ENCODE measurements around the gene ANTXR2. TPM values are rescaled to one million over a fixed set of nuclear protein-coding genes. Genes with fewer than 3 reads are reported as not detected.

ANTXR2 gene
- total and polyA plus RNA-seq, 4 experiments from 2014 or later, result 88.1 to 91.6 (median 90.7) TPM

DNA sequence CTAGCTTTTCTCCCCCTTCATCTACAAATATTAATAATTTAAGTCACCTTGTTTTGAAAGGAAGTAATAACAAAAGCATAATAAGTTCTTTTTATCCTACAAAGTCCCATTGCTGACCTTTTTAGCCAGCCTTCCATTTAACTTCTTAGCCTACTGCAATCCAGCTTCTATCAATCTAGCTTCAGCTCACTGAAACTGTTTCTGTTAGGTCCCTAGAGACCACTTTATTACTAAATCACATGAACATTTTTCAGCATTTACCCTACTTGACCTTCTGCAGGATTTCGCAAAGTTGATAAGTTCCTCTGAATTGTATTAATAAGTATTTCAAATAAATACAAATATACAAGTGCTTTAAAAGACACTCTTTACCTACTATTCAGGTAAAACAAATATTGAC is 186.5 kb downstream of the ANTXR2 start:
- H3K36me3 Mint-ChIP-seq, result no peaks in the 10 kb centered on the region

DNA sequence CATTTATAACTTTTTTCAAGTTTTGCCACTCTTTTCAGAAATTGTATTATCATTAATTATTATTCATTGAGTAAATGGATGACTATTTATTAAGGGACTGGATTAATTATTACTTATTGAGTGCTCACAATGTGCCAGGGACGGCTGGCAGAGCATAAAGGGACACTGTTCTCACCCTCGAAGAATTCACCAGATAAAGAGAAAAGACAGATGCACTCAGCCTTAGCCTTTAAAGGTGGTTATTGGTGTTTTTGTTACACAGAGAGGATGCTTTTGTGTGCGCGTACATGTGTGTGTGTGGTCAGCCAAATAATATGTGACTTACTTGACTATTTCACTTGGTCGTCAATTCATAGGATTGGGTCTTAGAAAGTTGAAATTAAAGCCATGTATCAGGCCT is 187.0 kb downstream of the ANTXR2 start:
- no peak overlapping the region for H3K27ac Mint-ChIP-seq
- no peaks in the 10 kb centered on the region for H3K27me3 Mint-ChIP-seq
- H3K9me3 ChIP-seq (ENCODE audit: control insufficient read depth in 1 of 2, low read length in 2 of 2), result no peaks in the 10 kb centered on the region
- no peak for DNase-seq
- no peaks in the 10 kb centered on the region for H3K4me1 ChIP-seq (ENCODE audit: insufficient read depth, low read length)
- H3K36me3 ChIP-seq (ENCODE audit: insufficient read depth, low read length), result no peaks in the 10 kb centered on the region
- H3K4me3 ChIP-seq (ENCODE audit: low read length in 2 of 2), result no peak overlapping the region
- no peak overlapping the region for H3K27ac ChIP-seq (ENCODE audit: low read depth, low read length)
- peaks cover 4% of the 10 kb centered on the region for H3K27me3 ChIP-seq (ENCODE audit: insufficient read depth, low read length)
- H3K4me1 Mint-ChIP-seq, result no peaks in the 10 kb centered on the region
- intact Hi-C loops (cut with micrococcal nuclease), result no loop called here
- ChIA-PET POLR2A (ENCODE audit: partially characterized antibody) (no interaction called here), CTCF (ENCODE audit: partially characterized antibody) (no interaction called here)
- no peaks in the 10 kb centered on the region for H3K36me3 Mint-ChIP-seq
- H3K9me3 Mint-ChIP-seq, result peaks cover 0 to 9% (median 0%) of the 10 kb centered on the region in 8 donors
- no peak overlapping the region for H3K4me3 Mint-ChIP-seq

More for the DNA sequence above, 186.5 kb downstream of the ANTXR2 start:
- Histone ChIP-seq H3K4me1 (ENCODE audit: insufficient read depth, low read length) (no peaks in the 10 kb centered on the region), H3K27ac (ENCODE audit: low read depth, low read length) (no peak overlapping the region), H3K9me3 (ENCODE audit: control insufficient read depth in 1 of 2, low read length in 2 of 2) (no peaks in the 10 kb centered on the region), H3K27me3 (ENCODE audit: insufficient read depth, low read length) (peaks cover 4% of the 10 kb centered on the region), H3K4me3 (ENCODE audit: low read length in 2 of 2) (no peak overlapping the region), H3K36me3 (ENCODE audit: insufficient read depth, low read length) (no peaks in the 10 kb centered on the region)
- DNase-seq, result no peak
- H3K27ac Mint-ChIP-seq, result no peak overlapping the region
- ChIA-PET POLR2A (ENCODE audit: partially characterized antibody) (no interaction called here), CTCF (ENCODE audit: partially characterized antibody) (no interaction called here)
- intact Hi-C loops (cut with micrococcal nuclease), result no loop called here
- no peaks in the 10 kb centered on the region for H3K4me1 Mint-ChIP-seq
- H3K4me3 Mint-ChIP-seq, result no peak overlapping the region
- H3K9me3 Mint-ChIP-seq, result peaks cover 0 to 9% (median 0%) of the 10 kb centered on the region in 8 donors
- no peaks in the 10 kb centered on the region for H3K27me3 Mint-ChIP-seq

DNA sequence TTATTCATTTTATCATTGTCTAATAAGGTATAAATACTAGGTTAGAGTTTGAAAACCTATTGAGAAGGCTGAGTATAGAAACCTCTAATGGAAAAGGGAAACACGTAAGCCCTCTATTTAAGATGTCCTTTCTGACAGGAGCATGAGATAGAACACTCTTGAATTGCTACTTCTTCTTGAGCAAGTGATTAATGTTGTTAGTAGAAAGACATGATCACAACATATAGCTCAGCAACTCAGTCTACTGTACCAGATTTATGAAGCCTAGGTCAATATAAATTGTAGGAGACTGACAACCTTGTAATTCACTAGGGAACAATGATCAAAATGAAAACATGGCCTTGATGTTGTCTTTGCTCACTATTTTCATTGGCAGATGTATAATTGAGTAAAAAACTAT is 189.7 kb downstream of the ANTXR2 start:
- H3K27me3 Mint-ChIP-seq, result no peaks in the 10 kb centered on the region
- no peak overlapping the region for H3K27ac Mint-ChIP-seq
- H3K4me3 Mint-ChIP-seq, result no peak overlapping the region
- no peaks in the 10 kb centered on the region for H3K9me3 ChIP-seq (ENCODE audit: control insufficient read depth in 1 of 2, low read length in 2 of 2)
- CTCF ChIA-PET (ENCODE audit: partially characterized antibody), result no interaction called here
- H3K9me3 Mint-ChIP-seq, result peaks cover 0 to 3% (median 2%) of the 10 kb centered on the region in 8 donors
- no peaks in the 10 kb centered on the region for H3K4me1 ChIP-seq (ENCODE audit: insufficient read depth, low read length)
- H3K4me1 Mint-ChIP-seq, result no peaks in the 10 kb centered on the region
- intact Hi-C loops (cut with micrococcal nuclease), result no loop called here
- H3K36me3 ChIP-seq (ENCODE audit: insufficient read depth, low read length), result no peaks in the 10 kb centered on the region
- no peak for DNase-seq
- H3K4me3 ChIP-seq (ENCODE audit: low read length in 2 of 2), result no peak overlapping the region
- H3K36me3 Mint-ChIP-seq, result no peaks in the 10 kb centered on the region
- POLR2A ChIA-PET (ENCODE audit: partially characterized antibody), result no interaction called here
- H3K27me3 ChIP-seq (ENCODE audit: insufficient read depth, low read length), result peaks cover 4% of the 10 kb centered on the region
- H3K27ac ChIP-seq (ENCODE audit: low read depth, low read length), result no peak overlapping the region

DNA sequence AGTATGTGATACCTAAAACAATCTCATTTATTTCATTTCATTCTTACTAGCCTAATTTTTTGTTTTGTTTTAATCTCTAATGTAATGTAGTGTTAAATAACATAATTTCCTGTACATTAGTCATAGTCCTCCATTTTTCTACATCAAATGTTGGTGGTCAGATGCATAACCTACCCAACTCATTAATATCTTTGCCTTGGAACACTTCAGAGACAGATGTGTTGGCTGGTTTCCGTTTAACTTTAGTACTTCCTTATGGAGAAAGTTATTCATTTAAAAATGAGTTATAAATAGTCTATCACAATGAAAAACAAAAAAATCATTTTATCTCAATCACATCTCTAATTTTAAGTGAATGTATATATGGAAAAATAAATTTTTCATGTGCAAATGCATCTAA is 190.2 kb downstream of the ANTXR2 start:
- H3K4me3 Mint-ChIP-seq, result no peak overlapping the region
- H3K4me3 ChIP-seq (ENCODE audit: low read length in 2 of 2), result no peak overlapping the region
- peaks cover 0 to under 1% of the 10 kb centered on the region in 2 donors for H3K27me3 Mint-ChIP-seq
- no peak overlapping the region for H3K27ac Mint-ChIP-seq
- POLR2A ChIA-PET (ENCODE audit: partially characterized antibody), result no interaction called here
- H3K9me3 ChIP-seq (ENCODE audit: control insufficient read depth in 1 of 2, low read length in 2 of 2), result no peaks in the 10 kb centered on the region
- H3K27ac ChIP-seq (ENCODE audit: low read depth, low read length), result no peak overlapping the region
- no peaks in the 10 kb centered on the region for H3K36me3 ChIP-seq (ENCODE audit: insufficient read depth, low read length)
- no peaks in the 10 kb centered on the region for H3K4me1 ChIP-seq (ENCODE audit: insufficient read depth, low read length)
- intact Hi-C loops (cut with micrococcal nuclease), result no loop called here
- peaks cover 0 to 7% (median 5%) of the 10 kb centered on the region in 8 donors for H3K9me3 Mint-ChIP-seq
- CTCF ChIA-PET (ENCODE audit: partially characterized antibody), result no interaction called here
- peaks cover 4% of the 10 kb centered on the region for H3K27me3 ChIP-seq (ENCODE audit: insufficient read depth, low read length)
- no peaks in the 10 kb centered on the region for H3K4me1 Mint-ChIP-seq
- no peak for DNase-seq
- no peaks in the 10 kb centered on the region for H3K36me3 Mint-ChIP-seq

DNA sequence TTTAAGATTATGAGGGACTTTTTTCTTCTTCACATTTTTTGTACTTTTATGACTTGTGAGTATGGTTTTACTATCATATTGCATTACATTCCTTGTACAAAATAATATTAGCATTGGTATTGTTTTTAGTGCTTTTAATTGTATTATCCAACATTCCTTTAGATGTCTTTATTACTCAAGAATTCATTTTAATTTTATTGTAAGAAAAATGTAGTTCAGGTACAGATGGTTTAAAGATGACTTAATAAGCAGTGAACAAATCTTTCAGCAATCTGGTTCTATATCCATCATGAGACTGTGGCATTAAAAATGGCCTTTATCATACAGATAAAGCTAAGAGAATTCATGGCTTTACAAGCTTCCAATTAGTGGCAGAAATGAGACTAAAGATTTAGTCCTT is 191.6 kb downstream of the ANTXR2 start:
- H3K27ac Mint-ChIP-seq, result no peak overlapping the region
- no peak for DNase-seq
- no peaks in the 10 kb centered on the region for H3K4me1 Mint-ChIP-seq
- Histone ChIP-seq H3K4me1 (ENCODE audit: insufficient read depth, low read length) (no peaks in the 10 kb centered on the region), H3K9me3 (ENCODE audit: control insufficient read depth in 1 of 2, low read length in 2 of 2) (no peaks in the 10 kb centered on the region), H3K27ac (ENCODE audit: low read depth, low read length) (no peak overlapping the region), H3K27me3 (ENCODE audit: insufficient read depth, low read length) (peaks cover 4% of the 10 kb centered on the region), H3K4me3 (ENCODE audit: low read length in 2 of 2) (no peak overlapping the region), H3K36me3 (ENCODE audit: insufficient read depth, low read length) (no peaks in the 10 kb centered on the region)
- intact Hi-C loops (cut with micrococcal nuclease), result no loop called here
- no peak overlapping the region for H3K4me3 Mint-ChIP-seq
- peaks cover 0 to 2% of the 10 kb centered on the region in 2 donors for H3K27me3 Mint-ChIP-seq
- ChIA-PET POLR2A (ENCODE audit: partially characterized antibody) (no interaction called here), CTCF (ENCODE audit: partially characterized antibody) (interaction anchor here (1.2 kb wide), 1 partner anchor 10 kb away, joined by 5 read pairs; no protein-coding TSS in a partner anchor)
- peaks cover 0 to 11% (median 5%) of the 10 kb centered on the region in 8 donors for H3K9me3 Mint-ChIP-seq
- H3K36me3 Mint-ChIP-seq, result no peaks in the 10 kb centered on the region

DNA sequence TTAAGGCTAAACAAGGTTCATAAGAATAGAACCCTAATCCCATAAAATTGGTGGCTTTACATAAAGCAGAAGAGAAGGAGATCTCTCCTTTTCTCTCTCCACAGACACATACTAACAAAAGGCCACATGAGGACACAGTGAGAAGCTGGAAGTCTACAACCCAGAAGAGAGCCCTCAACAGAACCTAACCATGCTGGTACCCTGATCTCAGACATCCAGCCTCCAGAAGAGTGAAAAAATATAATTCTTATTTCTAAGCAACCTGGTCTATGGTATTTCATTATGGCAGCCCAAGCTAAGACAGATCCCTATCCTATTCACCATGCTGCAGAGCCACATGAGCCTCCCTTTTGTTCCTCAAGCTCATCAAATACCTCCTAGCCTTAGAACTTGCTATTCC is 195.5 kb downstream of the ANTXR2 start:
- ChIA-PET CTCF (ENCODE audit: partially characterized antibody) (no interaction called here), POLR2A (ENCODE audit: partially characterized antibody) (no interaction called here)
- H3K9me3 ChIP-seq (ENCODE audit: control insufficient read depth in 1 of 2, low read length in 2 of 2), result no peaks in the 10 kb centered on the region
- intact Hi-C loops (cut with micrococcal nuclease), result no loop called here
- no peak overlapping the region for H3K4me3 ChIP-seq (ENCODE audit: low read length in 2 of 2)
- H3K36me3 ChIP-seq (ENCODE audit: insufficient read depth, low read length), result no peaks in the 10 kb centered on the region
- H3K4me1 ChIP-seq (ENCODE audit: insufficient read depth, low read length), result no peaks in the 10 kb centered on the region
- no peaks in the 10 kb centered on the region for H3K36me3 Mint-ChIP-seq
- no peak overlapping the region for H3K27ac ChIP-seq (ENCODE audit: low read depth, low read length)
- no peak for DNase-seq
- no peaks in the 10 kb centered on the region for H3K27me3 ChIP-seq (ENCODE audit: insufficient read depth, low read length)
- H3K4me3 Mint-ChIP-seq, result no peak overlapping the region
- peaks cover 0 to 11% (median 5%) of the 10 kb centered on the region in 8 donors for H3K9me3 Mint-ChIP-seq
- peak overlapping the region in 1 of 7 donors; percentile 32 for H3K27ac Mint-ChIP-seq
- H3K27me3 Mint-ChIP-seq, result peaks cover 0 to 2% of the 10 kb centered on the region in 2 donors
- H3K4me1 Mint-ChIP-seq, result no peaks in the 10 kb centered on the region

DNA sequence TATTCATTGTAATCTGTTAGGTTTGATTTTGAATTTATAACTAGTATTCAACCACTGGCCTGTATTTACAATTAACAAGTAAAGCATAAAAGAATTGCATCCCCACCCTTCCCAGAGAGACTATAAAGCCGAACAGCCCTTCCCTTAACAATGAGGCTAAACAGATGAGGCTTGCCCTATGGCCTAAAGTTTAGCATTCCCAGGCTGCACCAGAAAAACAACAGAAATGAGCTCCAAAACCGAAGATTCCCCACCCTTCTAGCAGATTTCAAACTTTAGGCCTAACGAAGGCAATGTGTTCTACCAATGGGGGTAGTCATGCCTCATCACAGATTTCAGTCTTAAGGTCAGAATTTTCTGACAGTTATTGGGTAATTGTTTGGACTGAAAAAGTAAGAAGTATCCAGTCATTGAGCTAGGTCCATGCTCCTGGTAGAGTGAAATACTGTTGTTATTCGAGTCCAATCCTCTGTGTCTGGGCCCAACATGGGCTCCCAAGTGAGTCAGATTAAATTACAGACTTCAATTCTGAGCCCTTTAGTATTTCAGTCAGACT is 197.6 kb downstream of the ANTXR2 start:
- H3K36me3 ChIP-seq (ENCODE audit: insufficient read depth, low read length), result no peaks in the 10 kb centered on the region
- H3K4me3 ChIP-seq (ENCODE audit: low read length in 2 of 2), result no peak overlapping the region
- H3K4me1 ChIP-seq (ENCODE audit: insufficient read depth, low read length), result no peaks in the 10 kb centered on the region
- no peaks in the 10 kb centered on the region for H3K4me1 Mint-ChIP-seq
- ChIA-PET CTCF (ENCODE audit: partially characterized antibody) (no interaction called here), POLR2A (ENCODE audit: partially characterized antibody) (no interaction called here)
- intact Hi-C loops (cut with micrococcal nuclease), result no loop called here
- peaks cover 0 to 2% of the 10 kb centered on the region in 2 donors for H3K27me3 Mint-ChIP-seq
- H3K27me3 ChIP-seq (ENCODE audit: insufficient read depth, low read length), result no peaks in the 10 kb centered on the region
- DNase-seq, result no peak
- H3K9me3 Mint-ChIP-seq, result peaks cover 0 to 11% (median 5%) of the 10 kb centered on the region in 8 donors
- no peaks in the 10 kb centered on the region for H3K9me3 ChIP-seq (ENCODE audit: control insufficient read depth in 1 of 2, low read length in 2 of 2)
- H3K27ac Mint-ChIP-seq, result no peak overlapping the region
- no peak overlapping the region for H3K27ac ChIP-seq (ENCODE audit: low read depth, low read length)
- H3K36me3 Mint-ChIP-seq, result no peaks in the 10 kb centered on the region
- no peak overlapping the region for H3K4me3 Mint-ChIP-seq

DNA sequence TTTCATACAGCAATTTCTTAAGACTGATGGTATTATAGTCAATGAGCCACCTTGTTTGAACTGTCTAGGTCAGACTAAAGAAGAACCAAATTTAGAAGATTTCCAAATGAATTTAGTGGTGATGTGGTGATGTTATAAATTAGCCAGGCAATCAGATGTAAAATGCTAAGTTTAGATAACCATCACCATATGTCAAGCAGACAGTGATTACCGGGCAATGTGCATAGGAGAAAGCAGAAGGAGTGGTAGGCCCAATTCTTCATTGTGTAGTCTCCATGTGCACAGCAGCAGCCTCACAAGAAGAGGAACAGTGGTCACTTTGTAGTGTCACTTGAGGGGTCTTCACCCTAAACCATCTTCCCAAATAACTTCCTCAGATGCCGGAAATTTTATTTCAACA is 198.8 kb downstream of the ANTXR2 start:
- intact Hi-C loops (cut with micrococcal nuclease), result no loop called here
- Histone ChIP-seq H3K9me3 (ENCODE audit: control insufficient read depth in 1 of 2, low read length in 2 of 2) (no peaks in the 10 kb centered on the region), H3K27ac (ENCODE audit: low read depth, low read length) (no peak overlapping the region), H3K27me3 (ENCODE audit: insufficient read depth, low read length) (no peaks in the 10 kb centered on the region), H3K4me3 (ENCODE audit: low read length in 2 of 2) (no peak overlapping the region), H3K4me1 (ENCODE audit: insufficient read depth, low read length) (no peaks in the 10 kb centered on the region), H3K36me3 (ENCODE audit: insufficient read depth, low read length) (no peaks in the 10 kb centered on the region)
- H3K27me3 Mint-ChIP-seq, result peaks cover 1 to 6% of the 10 kb centered on the region in 2 donors
- H3K4me1 Mint-ChIP-seq, result no peaks in the 10 kb centered on the region
- no peak for DNase-seq
- no peaks in the 10 kb centered on the region for H3K36me3 Mint-ChIP-seq
- ChIA-PET POLR2A (ENCODE audit: partially characterized antibody) (no interaction called here), CTCF (ENCODE audit: partially characterized antibody) (no interaction called here)
- H3K9me3 Mint-ChIP-seq, result peaks cover 0 to 11% (median 5%) of the 10 kb centered on the region in 8 donors
- H3K4me3 Mint-ChIP-seq, result no peak overlapping the region
- no peak overlapping the region for H3K27ac Mint-ChIP-seq

Data from CD4-positive, alpha-beta memory T cell (primary cell).